Ishikawa (cell line): ENCODE results near the gene GCFC2.

Source experiments
- CEBPB ChIP-seq: IDR thresholded peaks from 2 replicates; pipeline ENCODE4 v1.6.1; 2012
- CREB1 ChIP-seq: IDR thresholded peaks from 2 replicates; pipeline ENCODE4 v1.6.1; 2012; ENCODE audit warnings: low read depth
- EGR1 ChIP-seq: IDR thresholded peaks from 2 replicates; pipeline ENCODE4 v1.6.1; 2012
- EP300 ChIP-seq: IDR thresholded peaks from 2 replicates; pipeline ENCODE4 v1.6.1; 2012; ENCODE audit warnings: borderline replicate concordance
- FOXM1 ChIP-seq: IDR thresholded peaks from 2 replicates; pipeline ENCODE4 v1.6.1; 2012; ENCODE audit warnings: low read depth, borderline replicate concordance
- NFIC ChIP-seq: IDR thresholded peaks from 2 replicates; pipeline ENCODE4 v1.6.1; 2012
- RAD21 ChIP-seq: IDR thresholded peaks from 2 replicates; pipeline ENCODE4 v1.6.1; 2012; ENCODE audit warnings: low read depth
- REST ChIP-seq: IDR thresholded peaks from 2 replicates; pipeline ENCODE4 v1.6.1; 2012; ENCODE audit warnings: low read depth, mild to moderate bottlenecking
- TAF1 ChIP-seq: IDR thresholded peaks from 2 replicates; pipeline ENCODE4 v1.6.1; 2012; ENCODE audit warnings: low read depth, mild to moderate bottlenecking
- TCF12 ChIP-seq: IDR thresholded peaks from 2 replicates; pipeline ENCODE4 v1.6.1; 2012; ENCODE audit warnings: low read depth
- TEAD4 ChIP-seq: IDR thresholded peaks from 2 replicates; pipeline ENCODE4 v1.6.1; 2012
- YY1 ChIP-seq: IDR thresholded peaks from 2 replicates; pipeline ENCODE4 v1.6.1; 2012; ENCODE audit warnings: low read depth
- ZBTB7A ChIP-seq: IDR thresholded peaks from 2 replicates; pipeline ENCODE4 v1.6.1; 2012; ENCODE audit warnings: low read depth
- TF ChIP-seq, protein P1 (sequence below): IDR thresholded peaks from 2 replicates; pipeline ENCODE4 v1.6.1; 2012
- TF ChIP-seq, protein P2 (sequence below): IDR thresholded peaks from 2 replicates; pipeline ENCODE4 v1.6.1; 2012

Gene GCFC2

DNA sequence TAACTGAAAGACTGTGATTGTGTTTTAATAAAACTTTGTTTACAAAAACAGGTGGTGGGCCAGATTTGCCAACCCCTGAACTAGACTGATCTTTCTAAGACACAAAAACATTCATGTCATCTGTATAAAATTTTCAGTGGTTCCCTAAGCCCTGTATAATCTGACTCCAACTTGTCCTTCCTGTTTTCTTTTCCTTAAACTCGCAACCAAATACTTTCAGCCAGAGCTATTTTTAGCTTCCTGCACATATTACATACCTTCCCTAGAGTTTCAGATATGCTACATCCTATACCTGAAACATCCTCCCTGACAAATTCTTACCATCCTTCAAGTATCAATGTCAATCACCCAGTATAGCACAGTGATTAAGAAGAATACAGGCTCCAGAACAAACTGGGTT is 4.8 kb downstream of the GCFC2 start:
- TF ChIP-seq REST, result no peak
- no peak for TF ChIP-seq YY1
- no peak for TF ChIP-seq FOXM1
- TF ChIP-seq, protein P1, sequence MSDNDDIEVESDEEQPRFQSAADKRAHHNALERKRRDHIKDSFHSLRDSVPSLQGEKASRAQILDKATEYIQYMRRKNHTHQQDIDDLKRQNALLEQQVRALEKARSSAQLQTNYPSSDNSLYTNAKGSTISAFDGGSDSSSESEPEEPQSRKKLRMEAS, result no peak
- no peak for TF ChIP-seq CREB1
- TF ChIP-seq RAD21, result no peak
- TF ChIP-seq TAF1, result no peak
- TF ChIP-seq CEBPB, result no peak
- TF ChIP-seq EP300, result no peak
- TF ChIP-seq, protein P2, sequence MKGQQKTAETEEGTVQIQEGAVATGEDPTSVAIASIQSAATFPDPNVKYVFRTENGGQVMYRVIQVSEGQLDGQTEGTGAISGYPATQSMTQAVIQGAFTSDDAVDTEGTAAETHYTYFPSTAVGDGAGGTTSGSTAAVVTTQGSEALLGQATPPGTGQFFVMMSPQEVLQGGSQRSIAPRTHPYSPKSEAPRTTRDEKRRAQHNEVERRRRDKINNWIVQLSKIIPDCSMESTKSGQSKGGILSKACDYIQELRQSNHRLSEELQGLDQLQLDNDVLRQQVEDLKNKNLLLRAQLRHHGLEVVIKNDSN, result no peak
- no peak for TF ChIP-seq TEAD4
- TF ChIP-seq EGR1, result no peak

DNA sequence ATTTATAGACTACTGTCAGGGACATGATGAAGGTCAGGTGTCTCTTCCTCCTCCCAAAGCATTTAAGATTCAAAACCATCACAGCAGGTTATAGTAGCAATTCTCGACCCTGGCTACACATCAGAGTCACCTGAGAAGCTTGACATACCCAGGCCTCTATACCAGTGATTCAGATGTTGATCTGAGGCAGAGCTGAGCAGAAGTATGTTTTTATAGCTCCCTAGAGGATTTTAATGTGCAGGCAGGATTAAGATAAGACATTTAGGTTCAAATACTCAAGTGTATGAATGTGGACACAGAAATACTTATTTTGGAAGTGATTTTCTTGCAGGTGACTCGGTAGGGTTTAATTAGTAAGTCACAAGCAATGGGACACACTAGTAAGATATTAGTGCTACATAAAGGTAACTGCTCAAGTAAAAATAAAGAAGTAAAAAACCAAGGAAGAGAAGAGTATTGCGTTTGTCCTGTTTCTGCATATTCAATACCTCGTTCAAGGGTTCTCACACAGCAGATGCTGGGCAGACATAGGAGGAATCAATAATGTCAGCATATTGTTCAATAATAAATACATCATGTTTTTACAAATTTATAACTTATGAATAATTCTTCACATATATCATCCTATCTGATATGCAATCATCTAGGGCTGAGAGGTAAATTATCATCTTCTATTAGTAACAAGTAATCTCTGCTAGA is 7.0 kb downstream of the GCFC2 start:
- TF ChIP-seq CEBPB (no peak), TCF12 (no peak), REST (no peak), EP300 (no peak), FOXM1 (no peak), TAF1 (no peak), CREB1 (no peak), RAD21 (no peak), YY1 (no peak), TEAD4 (no peak), ZBTB7A (no peak), NFIC (no peak), EGR1 (no peak)
- TF ChIP-seq, protein P1, result no peak
- TF ChIP-seq, protein P2, result no peak

GRCh38 chr2:75702593-75702992 is 8.1 kb downstream of the GCFC2 start:
- no peak for TF ChIP-seq CREB1
- TF ChIP-seq TCF12, result no peak
- TF ChIP-seq YY1, result no peak
- no peak for TF ChIP-seq RAD21
- no peak for TF ChIP-seq REST
- TF ChIP-seq TEAD4, result no peak
- no peak for TF ChIP-seq EP300
- no peak for TF ChIP-seq FOXM1

- TF ChIP-seq TAF1 (no peak), EP300 (no peak), YY1 (no peak), RAD21 (no peak), EGR1 (no peak), ZBTB7A (no peak)
- TF ChIP-seq, protein P1, result no peak
Observed at GRCh38 chr2:75698918-75699317, 11.8 kb downstream of the GCFC2 start.

DNA sequence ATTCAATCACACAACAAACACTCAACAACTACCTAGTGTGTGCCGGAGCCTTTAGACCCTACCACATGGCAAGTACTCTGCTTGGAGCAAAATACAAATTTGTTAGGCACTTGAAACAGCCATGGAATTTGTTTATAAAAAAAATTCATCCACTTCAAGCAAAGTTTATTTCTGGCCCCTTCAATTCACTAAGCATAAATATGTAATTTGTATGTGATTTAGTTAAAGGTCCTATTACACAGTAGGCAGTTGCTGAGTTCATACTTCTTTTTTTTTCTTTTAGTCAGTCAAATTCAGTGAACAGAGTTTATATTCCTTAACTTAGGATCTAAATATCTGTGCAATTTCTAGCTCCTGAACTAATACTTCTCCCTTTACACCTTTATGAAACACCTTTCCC is 22.5 kb downstream of the GCFC2 start:
- TF ChIP-seq REST (no peak), YY1 (no peak), CREB1 (no peak), TAF1 (no peak), TCF12 (no peak), EP300 (no peak), RAD21 (no peak), ZBTB7A (no peak), TEAD4 (no peak), FOXM1 (no peak), NFIC (no peak), CEBPB (no peak), EGR1 (no peak)
- TF ChIP-seq, protein P1, result no peak
- TF ChIP-seq, protein P2, result no peak
